Measurements from ENCODE around the gene EIF2D. TPM values are rescaled to one million over a fixed set of nuclear protein-coding genes. Genes with fewer than 3 reads are reported as not detected.

Gene EIF2D
- total and polyA plus RNA-seq, 4 donors = 14.7 to 30.0 (median 22.1) TPM

DNA sequence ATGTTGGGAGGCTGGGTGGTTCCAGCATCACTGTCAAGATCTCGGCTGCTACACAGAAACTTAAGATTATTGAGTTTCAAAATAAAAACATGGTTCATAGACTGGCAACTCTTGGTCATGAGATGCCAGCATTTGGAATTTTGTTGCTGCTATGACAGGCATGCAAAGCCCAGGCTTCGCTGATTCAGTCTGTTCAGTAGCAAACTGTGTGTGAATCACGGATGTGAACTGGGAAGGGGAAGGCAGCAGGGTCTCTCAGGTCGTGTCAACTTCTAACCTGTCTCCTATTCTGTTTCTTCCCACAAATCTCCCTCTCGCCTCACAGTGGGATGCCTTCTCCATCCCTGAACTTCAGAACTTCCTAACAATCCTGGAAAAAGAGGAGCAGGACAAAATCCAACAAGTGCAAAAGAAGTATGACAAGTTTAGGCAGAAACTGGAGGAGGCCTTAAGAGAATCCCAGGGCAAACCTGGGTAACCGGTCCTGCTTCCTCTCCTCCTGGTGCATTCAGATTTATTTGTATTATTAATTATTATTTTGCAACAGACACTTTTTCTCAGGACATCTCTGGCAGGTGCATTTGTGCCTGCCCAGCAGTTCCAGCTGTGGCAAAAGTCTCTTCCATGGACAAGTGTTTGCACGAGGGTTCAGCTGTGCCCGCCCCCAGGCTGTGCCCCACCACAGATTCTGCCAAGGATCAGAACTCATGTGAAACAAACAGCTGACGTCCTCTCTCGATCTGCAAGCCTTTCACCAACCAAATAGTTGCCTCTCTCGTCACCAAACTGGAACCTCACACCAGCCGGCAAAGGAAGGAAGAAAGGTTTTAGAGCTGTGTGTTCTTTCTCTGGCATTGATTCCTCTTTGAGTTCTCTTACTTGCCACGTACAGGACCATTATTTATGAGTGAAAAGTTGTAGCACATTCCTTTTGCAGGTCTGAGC is 25.5 kb downstream of the EIF2D start:
- WGBS = 85% methylated on average over 13 of the region's 13 CpGs
- no peaks in the 10 kb centered on the region for H3K9me3 ChIP-seq (ENCODE audit: control insufficient read depth in 4 of 4, low read length in 3 of 4)
- peaks cover 4 to 73% (median 45%) of the 10 kb centered on the region in 4 donors for H3K36me3 ChIP-seq (ENCODE audit: control insufficient read depth in 4 of 4, insufficient read depth in 3 of 4, low read depth in 1 of 4, low read length in 3 of 4)
- H3K27me3 ChIP-seq (ENCODE audit: control insufficient read depth in 4 of 4, insufficient read depth in 4 of 4, low read length in 3 of 4) = no peaks in the 10 kb centered on the region
- no peak overlapping the region for H3K27ac ChIP-seq (ENCODE audit: low read depth in 1 of 2, low read length in 2 of 2)
- TF ChIP-seq, protein P1, sequence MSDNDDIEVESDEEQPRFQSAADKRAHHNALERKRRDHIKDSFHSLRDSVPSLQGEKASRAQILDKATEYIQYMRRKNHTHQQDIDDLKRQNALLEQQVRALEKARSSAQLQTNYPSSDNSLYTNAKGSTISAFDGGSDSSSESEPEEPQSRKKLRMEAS (IDR thresholded peaks at IDR 0.05) = no peak
- no peak for TF ChIP-seq HNF4A (conservative IDR thresholded peaks at IDR 0.05)
- TF ChIP-seq FOXA1 (IDR thresholded peaks at IDR 0.05) = no peak
- no peak for TF ChIP-seq SP1 (IDR thresholded peaks at IDR 0.05)
- TF ChIP-seq FOXA2 (IDR thresholded peaks at IDR 0.05) = no peak
- no peak for TF ChIP-seq GABPA (IDR thresholded peaks at IDR 0.05 in 1 of 2, conservative IDR thresholded peaks at IDR 0.05 in 1 of 2)
- TF ChIP-seq, protein P2, sequence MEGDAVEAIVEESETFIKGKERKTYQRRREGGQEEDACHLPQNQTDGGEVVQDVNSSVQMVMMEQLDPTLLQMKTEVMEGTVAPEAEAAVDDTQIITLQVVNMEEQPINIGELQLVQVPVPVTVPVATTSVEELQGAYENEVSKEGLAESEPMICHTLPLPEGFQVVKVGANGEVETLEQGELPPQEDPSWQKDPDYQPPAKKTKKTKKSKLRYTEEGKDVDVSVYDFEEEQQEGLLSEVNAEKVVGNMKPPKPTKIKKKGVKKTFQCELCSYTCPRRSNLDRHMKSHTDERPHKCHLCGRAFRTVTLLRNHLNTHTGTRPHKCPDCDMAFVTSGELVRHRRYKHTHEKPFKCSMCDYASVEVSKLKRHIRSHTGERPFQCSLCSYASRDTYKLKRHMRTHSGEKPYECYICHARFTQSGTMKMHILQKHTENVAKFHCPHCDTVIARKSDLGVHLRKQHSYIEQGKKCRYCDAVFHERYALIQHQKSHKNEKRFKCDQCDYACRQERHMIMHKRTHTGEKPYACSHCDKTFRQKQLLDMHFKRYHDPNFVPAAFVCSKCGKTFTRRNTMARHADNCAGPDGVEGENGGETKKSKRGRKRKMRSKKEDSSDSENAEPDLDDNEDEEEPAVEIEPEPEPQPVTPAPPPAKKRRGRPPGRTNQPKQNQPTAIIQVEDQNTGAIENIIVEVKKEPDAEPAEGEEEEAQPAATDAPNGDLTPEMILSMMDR (IDR thresholded peaks at IDR 0.05; ENCODE audit: low read depth, low read length, missing input control) = no peak
- TF ChIP-seq HNF4G (IDR thresholded peaks at IDR 0.05) = no peak
- H3K4me3 ChIP-seq (ENCODE audit: low read depth in 1 of 3, low read length in 3 of 3) = no peak overlapping the region
- no peak overlapping the region for H3K9ac ChIP-seq (ENCODE audit: low read depth in 1 of 2, low read length in 2 of 2)
- DNase-seq (ENCODE audit: low spot score) = no peak
- H3K4me1 ChIP-seq (ENCODE audit: control insufficient read depth in 4 of 4, insufficient read depth in 4 of 4, low read length in 3 of 4) = no peaks in the 10 kb centered on the region

DNA sequence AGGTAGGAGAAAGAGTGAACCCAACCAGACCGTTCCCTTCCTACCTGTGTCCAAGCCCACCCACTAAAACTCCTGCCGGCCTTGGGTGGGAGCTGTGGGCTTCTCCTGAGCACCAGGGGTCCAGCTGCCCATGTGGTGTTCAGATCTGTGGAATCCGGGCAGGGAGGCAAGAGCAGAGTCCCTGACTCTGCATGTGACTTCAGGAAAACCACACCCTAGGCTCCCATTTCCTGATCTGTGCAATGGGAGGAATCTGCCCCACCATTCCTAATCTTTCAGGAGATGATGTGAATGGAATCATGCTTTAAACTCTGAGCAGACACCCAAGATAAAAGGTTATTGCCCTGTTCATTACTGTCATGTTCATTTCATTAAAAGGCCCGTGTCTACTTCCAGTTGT is 27.6 kb downstream of the EIF2D start:
- Histone ChIP-seq H3K27me3 (ENCODE audit: control insufficient read depth in 4 of 4, insufficient read depth in 4 of 4, low read length in 3 of 4) (no peaks in the 10 kb centered on the region), H3K4me3 (ENCODE audit: low read depth in 1 of 3, low read length in 3 of 3) (no peak overlapping the region), H3K4me1 (ENCODE audit: control insufficient read depth in 4 of 4, insufficient read depth in 4 of 4, low read length in 3 of 4) (peaks cover 0 to 4% (median 2%) of the 10 kb centered on the region in 4 donors), H3K36me3 (ENCODE audit: control insufficient read depth in 4 of 4, insufficient read depth in 3 of 4, low read depth in 1 of 4, low read length in 3 of 4) (peaks cover 4 to 58% (median 36%) of the 10 kb centered on the region in 4 donors), H3K9me3 (ENCODE audit: control insufficient read depth in 4 of 4, low read length in 3 of 4) (no peaks in the 10 kb centered on the region), H3K9ac (ENCODE audit: low read depth in 1 of 2, low read length in 2 of 2) (no peak overlapping the region), H3K27ac (ENCODE audit: low read depth in 1 of 2, low read length in 2 of 2) (no peak overlapping the region)
- TF ChIP-seq SP1 (IDR thresholded peaks at IDR 0.05) (no peak), TAF1 (conservative IDR thresholded peaks at IDR 0.05) (no peak), FOXA1 (IDR thresholded peaks at IDR 0.05) (no peak), HNF4A (conservative IDR thresholded peaks at IDR 0.05) (no peak), FOXA2 (IDR thresholded peaks at IDR 0.05) (no peak), GABPA (IDR thresholded peaks at IDR 0.05 in 1 of 2, conservative IDR thresholded peaks at IDR 0.05 in 1 of 2) (no peak), RAD21 (IDR thresholded peaks at IDR 0.05) (no peak), HNF4G (IDR thresholded peaks at IDR 0.05) (no peak), JUND (IDR thresholded peaks at IDR 0.05) (no peak), EGR1 (IDR thresholded peaks at IDR 0.05; ENCODE audit: low read depth in 2 of 2) (no peak), RXRA (IDR thresholded peaks at IDR 0.05) (no peak), YY1 (IDR thresholded peaks at IDR 0.05) (no peak), NR2F2 (IDR thresholded peaks at IDR 0.05) (no peak)
- TF ChIP-seq, protein P3, sequence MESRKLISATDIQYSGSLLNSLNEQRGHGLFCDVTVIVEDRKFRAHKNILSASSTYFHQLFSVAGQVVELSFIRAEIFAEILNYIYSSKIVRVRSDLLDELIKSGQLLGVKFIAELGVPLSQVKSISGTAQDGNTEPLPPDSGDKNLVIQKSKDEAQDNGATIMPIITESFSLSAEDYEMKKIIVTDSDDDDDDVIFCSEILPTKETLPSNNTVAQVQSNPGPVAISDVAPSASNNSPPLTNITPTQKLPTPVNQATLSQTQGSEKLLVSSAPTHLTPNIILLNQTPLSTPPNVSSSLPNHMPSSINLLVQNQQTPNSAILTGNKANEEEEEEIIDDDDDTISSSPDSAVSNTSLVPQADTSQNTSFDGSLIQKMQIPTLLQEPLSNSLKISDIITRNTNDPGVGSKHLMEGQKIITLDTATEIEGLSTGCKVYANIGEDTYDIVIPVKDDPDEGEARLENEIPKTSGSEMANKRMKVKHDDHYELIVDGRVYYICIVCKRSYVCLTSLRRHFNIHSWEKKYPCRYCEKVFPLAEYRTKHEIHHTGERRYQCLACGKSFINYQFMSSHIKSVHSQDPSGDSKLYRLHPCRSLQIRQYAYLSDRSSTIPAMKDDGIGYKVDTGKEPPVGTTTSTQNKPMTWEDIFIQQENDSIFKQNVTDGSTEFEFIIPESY (IDR thresholded peaks at IDR 0.05) = no peak
- TF ChIP-seq, protein P2 (IDR thresholded peaks at IDR 0.05; ENCODE audit: low read depth, low read length, missing input control) = no peak
- TF ChIP-seq, protein P4, sequence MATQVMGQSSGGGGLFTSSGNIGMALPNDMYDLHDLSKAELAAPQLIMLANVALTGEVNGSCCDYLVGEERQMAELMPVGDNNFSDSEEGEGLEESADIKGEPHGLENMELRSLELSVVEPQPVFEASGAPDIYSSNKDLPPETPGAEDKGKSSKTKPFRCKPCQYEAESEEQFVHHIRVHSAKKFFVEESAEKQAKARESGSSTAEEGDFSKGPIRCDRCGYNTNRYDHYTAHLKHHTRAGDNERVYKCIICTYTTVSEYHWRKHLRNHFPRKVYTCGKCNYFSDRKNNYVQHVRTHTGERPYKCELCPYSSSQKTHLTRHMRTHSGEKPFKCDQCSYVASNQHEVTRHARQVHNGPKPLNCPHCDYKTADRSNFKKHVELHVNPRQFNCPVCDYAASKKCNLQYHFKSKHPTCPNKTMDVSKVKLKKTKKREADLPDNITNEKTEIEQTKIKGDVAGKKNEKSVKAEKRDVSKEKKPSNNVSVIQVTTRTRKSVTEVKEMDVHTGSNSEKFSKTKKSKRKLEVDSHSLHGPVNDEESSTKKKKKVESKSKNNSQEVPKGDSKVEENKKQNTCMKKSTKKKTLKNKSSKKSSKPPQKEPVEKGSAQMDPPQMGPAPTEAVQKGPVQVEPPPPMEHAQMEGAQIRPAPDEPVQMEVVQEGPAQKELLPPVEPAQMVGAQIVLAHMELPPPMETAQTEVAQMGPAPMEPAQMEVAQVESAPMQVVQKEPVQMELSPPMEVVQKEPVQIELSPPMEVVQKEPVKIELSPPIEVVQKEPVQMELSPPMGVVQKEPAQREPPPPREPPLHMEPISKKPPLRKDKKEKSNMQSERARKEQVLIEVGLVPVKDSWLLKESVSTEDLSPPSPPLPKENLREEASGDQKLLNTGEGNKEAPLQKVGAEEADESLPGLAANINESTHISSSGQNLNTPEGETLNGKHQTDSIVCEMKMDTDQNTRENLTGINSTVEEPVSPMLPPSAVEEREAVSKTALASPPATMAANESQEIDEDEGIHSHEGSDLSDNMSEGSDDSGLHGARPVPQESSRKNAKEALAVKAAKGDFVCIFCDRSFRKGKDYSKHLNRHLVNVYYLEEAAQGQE (IDR thresholded peaks at IDR 0.05) = no peak
- TF ChIP-seq, protein P1 (IDR thresholded peaks at IDR 0.05) = no peak
- TF ChIP-seq, protein P5, sequence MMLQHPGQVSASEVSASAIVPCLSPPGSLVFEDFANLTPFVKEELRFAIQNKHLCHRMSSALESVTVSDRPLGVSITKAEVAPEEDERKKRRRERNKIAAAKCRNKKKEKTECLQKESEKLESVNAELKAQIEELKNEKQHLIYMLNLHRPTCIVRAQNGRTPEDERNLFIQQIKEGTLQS (IDR thresholded peaks at IDR 0.05) = no peak
- WGBS = 87% methylated on average over 4 of the region's 4 CpGs
- DNase-seq (ENCODE audit: low spot score) = no peak
